ENCODE measurements around the gene BRD3OS. TPM values are rescaled to one million over a fixed set of nuclear protein-coding genes. Genes with fewer than 3 reads are reported as not detected.

BRD3OS gene
- 6.5 TPM for polyA plus RNA-seq (2013)

GRCh38 chr9:134024828-134025605 lies at the start of gene BRD3OS:
Gene BRD3OS (plus strand): TSS chr9:134025481. CDS start chr9:134026748, 1,267 bp downstream.
- ChIA-PET CTCF (interaction anchor here (0.7 to 2.5 kb wide), 3 partner anchors 31 to 37 kb away, joined by 3 to 10 read pairs (median 4); no protein-coding TSS in a partner anchor), POLR2A (interaction anchor here (0.6 to 1.6 kb wide), 4 partner anchors 33 to 74 kb away, joined by 3 to 4 read pairs (median 4); no protein-coding TSS in a partner anchor)
- H3K27ac ChIP-seq (ENCODE audit: insufficient read depth in 1 of 2, low read depth in 1 of 2, low read length in 2 of 2, poor library complexity in 1 of 2, severe bottlenecking in 2 of 2): peak within 1 kb of the TSS in 1 of 2 experiments; percentile 58

DNA sequence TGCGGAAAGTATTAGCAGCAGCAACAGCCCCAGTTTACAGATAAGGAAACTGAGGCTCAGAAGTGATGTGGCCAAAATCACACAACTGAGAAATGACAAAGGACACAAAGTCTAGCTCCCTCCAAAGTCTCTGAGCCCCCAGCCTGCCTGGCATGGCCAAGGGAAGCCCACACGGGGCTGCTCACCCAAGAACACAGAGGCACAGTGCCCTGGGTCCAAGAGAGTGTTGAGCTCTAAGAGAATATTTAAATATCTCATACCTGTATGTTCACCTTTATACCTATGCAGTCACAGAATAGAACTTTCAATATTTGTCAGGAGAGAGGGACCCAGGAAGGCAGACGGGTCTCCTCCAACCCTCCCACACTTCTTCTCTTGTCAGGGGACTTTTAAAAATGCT lies 49.8 kb upstream of the BRD3OS start:
- Histone ChIP-seq H3K27ac (ENCODE audit: insufficient read depth in 1 of 2, low read depth in 1 of 2, low read length in 2 of 2, poor library complexity in 1 of 2, severe bottlenecking in 2 of 2) (no peak overlapping the region), H3K4me3 (ENCODE audit: control insufficient read depth in 1 of 7, extremely low read depth in 1 of 7, insufficient read depth in 4 of 7, low read depth in 2 of 7, low read length in 6 of 7) (no peak overlapping the region), H3K4me1 (ENCODE audit: control extremely low read depth in 1 of 4, control insufficient read depth in 4 of 4, insufficient read depth in 4 of 4, low read length in 3 of 4) (no peaks in the 10 kb centered on the region), H3K9me3 (ENCODE audit: control extremely low read depth in 1 of 5, control insufficient read depth in 4 of 5, insufficient read depth in 2 of 5, low read depth in 1 of 5, low read length in 4 of 5) (no peaks in the 10 kb centered on the region), H3K36me3 (ENCODE audit: control insufficient read depth in 4 of 4, insufficient read depth in 4 of 4, low read length in 3 of 4) (no peaks in the 10 kb centered on the region), H3K27me3 (replicated peaks in 2 of 5; ENCODE audit: control insufficient read depth in 4 of 5, insufficient read depth in 5 of 5, low read length in 4 of 5) (peaks cover 0 to 17% (median 0%) of the 10 kb centered on the region in 5 experiments)
- POLR2A ChIA-PET: no interaction called here
- 94% methylated on average over 2 of the region's 3 CpGs for whole genome bisulfite sequencing (ENCODE audit: insufficient coverage)
- no peak for DNase-seq
- CTCF ChIA-PET: no interaction called here

More at GRCh38 chr9:134024828-134025605, at the start of gene BRD3OS:
- H3K4me1 ChIP-seq (ENCODE audit: control extremely low read depth in 1 of 4, control insufficient read depth in 4 of 4, insufficient read depth in 4 of 4, low read length in 3 of 4): peaks cover 0 to 15% (median 14%) of the 10 kb centered on the region in 4 experiments
- DNase-seq: peak; percentile 99
- 1% methylated on average over 21 of the region's 43 CpGs for WGBS (ENCODE audit: insufficient coverage)
- no peaks in the 10 kb centered on the region for H3K27me3 ChIP-seq (replicated peaks in 2 of 5; ENCODE audit: control insufficient read depth in 4 of 5, insufficient read depth in 5 of 5, low read length in 4 of 5)
- peak within 1 kb of the TSS; percentile 50 to 91 (median 78) for H3K4me3 ChIP-seq (ENCODE audit: control insufficient read depth in 1 of 7, extremely low read depth in 1 of 7, insufficient read depth in 4 of 7, low read depth in 2 of 7, low read length in 6 of 7)
- no peaks in the 10 kb centered on the region for H3K9me3 ChIP-seq (ENCODE audit: control extremely low read depth in 1 of 5, control insufficient read depth in 4 of 5, insufficient read depth in 2 of 5, low read depth in 1 of 5, low read length in 4 of 5)
- H3K36me3 ChIP-seq (ENCODE audit: control insufficient read depth in 4 of 4, insufficient read depth in 4 of 4, low read length in 3 of 4): peaks cover 2 to 21% (median 10%) of the 10 kb centered on the region in 4 experiments

GRCh38 chr9:133976191-133976861 lies 49.0 kb upstream of the BRD3OS start:
- no peak overlapping the region for H3K27ac ChIP-seq (ENCODE audit: insufficient read depth in 1 of 2, low read depth in 1 of 2, low read length in 2 of 2, poor library complexity in 1 of 2, severe bottlenecking in 2 of 2)
- H3K27me3 ChIP-seq (replicated peaks in 2 of 5; ENCODE audit: control insufficient read depth in 4 of 5, insufficient read depth in 5 of 5, low read length in 4 of 5): peaks cover 0 to 17% (median 0%) of the 10 kb centered on the region in 5 experiments
- no peaks in the 10 kb centered on the region for H3K36me3 ChIP-seq (ENCODE audit: control insufficient read depth in 4 of 4, insufficient read depth in 4 of 4, low read length in 3 of 4)
- H3K4me1 ChIP-seq (ENCODE audit: control extremely low read depth in 1 of 4, control insufficient read depth in 4 of 4, insufficient read depth in 4 of 4, low read length in 3 of 4): no peaks in the 10 kb centered on the region
- no peak overlapping the region for H3K4me3 ChIP-seq (ENCODE audit: control insufficient read depth in 1 of 7, extremely low read depth in 1 of 7, insufficient read depth in 4 of 7, low read depth in 2 of 7, low read length in 6 of 7)
- no peaks in the 10 kb centered on the region for H3K9me3 ChIP-seq (ENCODE audit: control extremely low read depth in 1 of 5, control insufficient read depth in 4 of 5, insufficient read depth in 2 of 5, low read depth in 1 of 5, low read length in 4 of 5)
- over 99% methylated on average over 13 of the region's 17 CpGs for WGBS (ENCODE audit: insufficient coverage)
- DNase-seq: no peak
- POLR2A ChIA-PET: no interaction called here
- CTCF ChIA-PET: interaction anchor here (0.6 to 1.1 kb wide), 3 partner anchors 13 to 86 kb away, joined by 3 read pairs; no protein-coding TSS in a partner anchor

GRCh38 chr9:133976887-133977286 lies 48.4 kb upstream of the BRD3OS start:
- no peak overlapping the region for H3K4me3 ChIP-seq (ENCODE audit: control insufficient read depth in 1 of 7, extremely low read depth in 1 of 7, insufficient read depth in 4 of 7, low read depth in 2 of 7, low read length in 6 of 7)
- no peak overlapping the region for H3K27ac ChIP-seq (ENCODE audit: insufficient read depth in 1 of 2, low read depth in 1 of 2, low read length in 2 of 2, poor library complexity in 1 of 2, severe bottlenecking in 2 of 2)
- no peaks in the 10 kb centered on the region for H3K9me3 ChIP-seq (ENCODE audit: control extremely low read depth in 1 of 5, control insufficient read depth in 4 of 5, insufficient read depth in 2 of 5, low read depth in 1 of 5, low read length in 4 of 5)
- no peaks in the 10 kb centered on the region for H3K36me3 ChIP-seq (ENCODE audit: control insufficient read depth in 4 of 4, insufficient read depth in 4 of 4, low read length in 3 of 4)
- CTCF ChIA-PET: interaction anchor here (1.0 to 1.1 kb wide), 2 partner anchors 14 to 17 kb away, joined by 3 read pairs; no protein-coding TSS in a partner anchor
- H3K27me3 ChIP-seq (replicated peaks in 2 of 5; ENCODE audit: control insufficient read depth in 4 of 5, insufficient read depth in 5 of 5, low read length in 4 of 5): peaks cover 0 to 17% (median 0%) of the 10 kb centered on the region in 5 experiments
- no peak for DNase-seq
- H3K4me1 ChIP-seq (ENCODE audit: control extremely low read depth in 1 of 4, control insufficient read depth in 4 of 4, insufficient read depth in 4 of 4, low read length in 3 of 4): no peaks in the 10 kb centered on the region
- WGBS (ENCODE audit: insufficient coverage): 98% methylated on average over 9 of the region's 9 CpGs
- POLR2A ChIA-PET: no interaction called here

GRCh38 chr9:133977421-133978201 lies 47.7 kb upstream of the BRD3OS start:
- no peaks in the 10 kb centered on the region for H3K9me3 ChIP-seq (ENCODE audit: control extremely low read depth in 1 of 5, control insufficient read depth in 4 of 5, insufficient read depth in 2 of 5, low read depth in 1 of 5, low read length in 4 of 5)
- POLR2A ChIA-PET: no interaction called here
- 98% methylated on average over 26 of the region's 26 CpGs for WGBS (ENCODE audit: insufficient coverage)
- no peak overlapping the region for H3K4me3 ChIP-seq (ENCODE audit: control insufficient read depth in 1 of 7, extremely low read depth in 1 of 7, insufficient read depth in 4 of 7, low read depth in 2 of 7, low read length in 6 of 7)
- DNase-seq: no peak
- peaks cover 0 to 17% (median 0%) of the 10 kb centered on the region in 5 experiments for H3K27me3 ChIP-seq (replicated peaks in 2 of 5; ENCODE audit: control insufficient read depth in 4 of 5, insufficient read depth in 5 of 5, low read length in 4 of 5)
- H3K4me1 ChIP-seq (ENCODE audit: control extremely low read depth in 1 of 4, control insufficient read depth in 4 of 4, insufficient read depth in 4 of 4, low read length in 3 of 4): no peaks in the 10 kb centered on the region
- CTCF ChIA-PET: interaction anchor here (1.0 kb wide), 1 partner anchor 15 kb away, joined by 3 read pairs; no protein-coding TSS in a partner anchor
- H3K27ac ChIP-seq (ENCODE audit: insufficient read depth in 1 of 2, low read depth in 1 of 2, low read length in 2 of 2, poor library complexity in 1 of 2, severe bottlenecking in 2 of 2): no peak overlapping the region
- H3K36me3 ChIP-seq (ENCODE audit: control insufficient read depth in 4 of 4, insufficient read depth in 4 of 4, low read length in 3 of 4): no peaks in the 10 kb centered on the region

GRCh38 chr9:133978226-133978898 lies 46.9 kb upstream of the BRD3OS start:
- H3K36me3 ChIP-seq (ENCODE audit: control insufficient read depth in 4 of 4, insufficient read depth in 4 of 4, low read length in 3 of 4): no peaks in the 10 kb centered on the region
- peaks cover 0 to 17% (median 0%) of the 10 kb centered on the region in 5 experiments for H3K27me3 ChIP-seq (replicated peaks in 2 of 5; ENCODE audit: control insufficient read depth in 4 of 5, insufficient read depth in 5 of 5, low read length in 4 of 5)
- WGBS (ENCODE audit: insufficient coverage): 95% methylated on average over 5 of the region's 13 CpGs
- H3K4me3 ChIP-seq (ENCODE audit: control insufficient read depth in 1 of 7, extremely low read depth in 1 of 7, insufficient read depth in 4 of 7, low read depth in 2 of 7, low read length in 6 of 7): no peak overlapping the region
- ChIA-PET POLR2A (no interaction called here), CTCF (interaction anchor here (0.7 to 1.2 kb wide), 3 partner anchors 9 to 16 kb away, joined by 3 to 7 read pairs (median 3); no protein-coding TSS in a partner anchor)
- H3K9me3 ChIP-seq (ENCODE audit: control extremely low read depth in 1 of 5, control insufficient read depth in 4 of 5, insufficient read depth in 2 of 5, low read depth in 1 of 5, low read length in 4 of 5): no peaks in the 10 kb centered on the region
- DNase-seq: no peak
- no peak overlapping the region for H3K27ac ChIP-seq (ENCODE audit: insufficient read depth in 1 of 2, low read depth in 1 of 2, low read length in 2 of 2, poor library complexity in 1 of 2, severe bottlenecking in 2 of 2)
- H3K4me1 ChIP-seq (ENCODE audit: control extremely low read depth in 1 of 4, control insufficient read depth in 4 of 4, insufficient read depth in 4 of 4, low read length in 3 of 4): no peaks in the 10 kb centered on the region
